Ishikawa (cell line): ENCODE data around the gene SPDYE4.

Experiments
- CEBPB ChIP-seq: IDR thresholded peaks from 2 replicates; pipeline ENCODE4 v1.6.1; 2012
- CREB1 ChIP-seq: IDR thresholded peaks from 2 replicates; pipeline ENCODE4 v1.6.1; 2012; ENCODE audit warnings: low read depth
- EGR1 ChIP-seq: IDR thresholded peaks from 2 replicates; pipeline ENCODE4 v1.6.1; 2012
- EP300 ChIP-seq: IDR thresholded peaks from 2 replicates; pipeline ENCODE4 v1.6.1; 2012; ENCODE audit warnings: borderline replicate concordance
- FOXM1 ChIP-seq: IDR thresholded peaks from 2 replicates; pipeline ENCODE4 v1.6.1; 2012; ENCODE audit warnings: low read depth, borderline replicate concordance
- NFIC ChIP-seq: IDR thresholded peaks from 2 replicates; pipeline ENCODE4 v1.6.1; 2012
- RAD21 ChIP-seq: IDR thresholded peaks from 2 replicates; pipeline ENCODE4 v1.6.1; 2012; ENCODE audit warnings: low read depth
- TAF1 ChIP-seq: IDR thresholded peaks from 2 replicates; pipeline ENCODE4 v1.6.1; 2012; ENCODE audit warnings: low read depth, mild to moderate bottlenecking
- TCF12 ChIP-seq: IDR thresholded peaks from 2 replicates; pipeline ENCODE4 v1.6.1; 2012; ENCODE audit warnings: low read depth
- TEAD4 ChIP-seq: IDR thresholded peaks from 2 replicates; pipeline ENCODE4 v1.6.1; 2012
- YY1 ChIP-seq: IDR thresholded peaks from 2 replicates; pipeline ENCODE4 v1.6.1; 2012; ENCODE audit warnings: low read depth
- ZBTB7A ChIP-seq: IDR thresholded peaks from 2 replicates; pipeline ENCODE4 v1.6.1; 2012; ENCODE audit warnings: low read depth
- TF ChIP-seq, protein P1 (sequence below): IDR thresholded peaks from 2 replicates; pipeline ENCODE4 v1.6.1; 2012
- TF ChIP-seq, protein P2 (sequence below): IDR thresholded peaks from 2 replicates; pipeline ENCODE4 v1.6.1; 2012
- TF ChIP-seq, protein P3 (sequence below): IDR thresholded peaks from 2 replicates; pipeline ENCODE4 v1.6.1; 2012; ENCODE audit warnings: low read depth, mild to moderate bottlenecking

Gene SPDYE4

DNA sequence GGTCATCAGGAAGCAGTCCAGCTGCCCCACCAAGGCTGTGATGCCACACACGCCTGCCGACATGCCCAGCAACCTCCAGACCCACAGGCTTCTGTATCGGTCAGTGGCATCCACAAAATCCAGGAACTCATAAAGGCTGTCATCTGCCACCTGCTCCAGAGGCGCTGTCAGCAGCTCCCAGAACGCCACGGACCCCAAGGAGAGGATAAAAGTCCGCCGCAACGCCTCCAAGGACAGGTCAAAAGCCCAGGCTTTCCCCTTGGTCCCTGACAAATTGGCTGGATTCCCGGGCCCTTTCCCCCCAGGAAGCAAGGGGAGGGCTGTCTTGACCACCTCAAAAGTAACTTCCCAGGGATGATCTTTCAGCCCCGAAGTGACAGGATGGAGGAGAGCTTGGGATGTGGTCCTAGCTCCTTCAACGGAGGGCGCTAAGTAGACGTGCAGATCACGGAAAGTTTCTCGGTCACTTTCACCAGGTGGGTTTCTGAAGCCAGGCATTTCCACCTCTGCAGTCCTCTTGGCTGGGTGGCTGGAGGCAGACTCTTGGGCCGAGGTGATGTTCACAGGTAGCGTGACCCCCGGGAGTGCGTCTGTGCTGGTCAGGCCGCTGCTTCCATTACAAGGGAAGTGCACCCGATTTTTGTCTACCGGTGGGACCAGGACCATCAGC lies 40.0 kb upstream of the SPDYE4 start:
- TF ChIP-seq CREB1, result no peak
- TF ChIP-seq, protein P1, sequence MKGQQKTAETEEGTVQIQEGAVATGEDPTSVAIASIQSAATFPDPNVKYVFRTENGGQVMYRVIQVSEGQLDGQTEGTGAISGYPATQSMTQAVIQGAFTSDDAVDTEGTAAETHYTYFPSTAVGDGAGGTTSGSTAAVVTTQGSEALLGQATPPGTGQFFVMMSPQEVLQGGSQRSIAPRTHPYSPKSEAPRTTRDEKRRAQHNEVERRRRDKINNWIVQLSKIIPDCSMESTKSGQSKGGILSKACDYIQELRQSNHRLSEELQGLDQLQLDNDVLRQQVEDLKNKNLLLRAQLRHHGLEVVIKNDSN, result no peak
- TF ChIP-seq YY1, result no peak
- no peak for TF ChIP-seq NFIC
- TF ChIP-seq EGR1, result no peak
- no peak for TF ChIP-seq TEAD4
- TF ChIP-seq CEBPB, result no peak
- TF ChIP-seq RAD21, result no peak
- no peak for TF ChIP-seq EP300
- no peak for TF ChIP-seq TCF12

DNA sequence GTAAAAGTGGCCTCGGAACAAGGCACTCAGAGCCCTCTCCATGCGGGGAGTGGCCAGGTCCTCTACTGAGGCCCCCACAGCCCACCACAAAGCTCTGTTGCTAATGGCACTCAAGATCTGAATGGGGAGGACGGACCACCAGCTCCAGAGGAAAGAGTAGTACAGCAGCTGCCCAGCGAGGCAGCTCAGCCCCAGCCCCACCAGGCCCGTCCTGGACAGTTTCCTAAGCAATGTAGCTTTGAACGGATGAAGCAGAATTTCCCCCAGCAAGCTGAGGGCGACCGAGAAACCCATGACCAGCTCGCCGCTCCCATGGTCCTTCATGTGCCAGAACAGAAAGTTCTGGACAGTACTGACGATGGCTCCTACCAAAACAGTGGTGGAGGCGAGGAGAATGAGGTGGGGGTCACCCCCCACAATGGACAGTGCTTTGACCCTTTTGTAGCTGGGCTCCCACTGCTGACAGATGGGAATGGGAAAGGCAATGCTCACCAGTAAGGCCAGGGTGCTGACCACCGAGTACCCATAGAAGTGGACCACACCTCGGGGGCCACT lies 39.4 kb upstream of the SPDYE4 start:
- no peak for TF ChIP-seq CEBPB
- no peak for TF ChIP-seq EP300
- no peak for TF ChIP-seq RAD21
- TF ChIP-seq CREB1, result no peak
- no peak for TF ChIP-seq ZBTB7A
- TF ChIP-seq FOXM1, result no peak
- no peak for TF ChIP-seq YY1
- TF ChIP-seq, protein P1, result no peak

DNA sequence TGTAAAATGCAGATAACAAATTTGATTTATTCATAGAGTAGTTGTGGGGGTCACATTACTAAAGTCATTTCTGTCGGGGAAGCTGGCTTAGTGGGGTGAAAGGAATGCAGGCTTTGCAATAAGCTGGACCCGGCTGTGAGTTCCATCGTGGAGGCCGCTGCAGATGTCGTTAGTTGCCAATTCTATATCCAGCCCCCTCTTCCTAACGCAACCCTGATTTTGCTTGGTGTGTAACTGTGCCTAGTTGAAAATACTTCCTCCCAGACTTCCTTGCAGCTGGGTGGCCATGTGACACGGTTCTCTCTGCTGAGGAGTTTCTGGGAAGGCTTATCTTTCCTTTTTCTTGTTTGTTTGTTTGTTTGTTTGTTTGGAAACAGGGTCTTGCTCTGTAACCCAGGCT lies 36.3 kb upstream of the SPDYE4 start:
- TF ChIP-seq TCF12, result no peak
- no peak for TF ChIP-seq CEBPB
- no peak for TF ChIP-seq TAF1
- no peak for TF ChIP-seq ZBTB7A
- TF ChIP-seq, protein P1, result no peak
- TF ChIP-seq EGR1, result no peak
- TF ChIP-seq, protein P2, sequence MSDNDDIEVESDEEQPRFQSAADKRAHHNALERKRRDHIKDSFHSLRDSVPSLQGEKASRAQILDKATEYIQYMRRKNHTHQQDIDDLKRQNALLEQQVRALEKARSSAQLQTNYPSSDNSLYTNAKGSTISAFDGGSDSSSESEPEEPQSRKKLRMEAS, result no peak
- TF ChIP-seq YY1, result no peak
- TF ChIP-seq TEAD4, result no peak

DNA sequence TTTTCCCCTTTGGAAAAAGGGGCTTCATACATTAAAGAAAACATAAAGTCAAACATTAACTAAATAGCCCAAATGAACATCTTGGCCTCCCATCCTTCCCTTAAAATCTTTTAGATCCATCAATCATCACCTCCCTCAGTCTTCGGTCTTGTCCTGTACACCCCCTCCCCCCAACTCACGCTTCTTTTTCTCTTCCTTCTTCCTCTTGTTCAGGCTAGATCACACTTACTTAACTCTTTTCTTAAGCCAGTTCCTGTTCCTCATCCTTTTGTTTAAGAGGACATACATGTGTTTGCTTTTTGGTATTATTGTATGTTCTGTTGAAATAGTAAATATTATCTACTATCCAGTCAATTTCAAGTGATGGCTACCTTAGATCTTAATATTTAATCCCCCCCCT lies 35.3 kb upstream of the SPDYE4 start:
- TF ChIP-seq ZBTB7A (no peak), TEAD4 (no peak), FOXM1 (no peak), YY1 (no peak), RAD21 (no peak), EGR1 (no peak), CEBPB (no peak), TAF1 (no peak), TCF12 (no peak)
- TF ChIP-seq, protein P2, result no peak
- TF ChIP-seq, protein P1, result no peak
- TF ChIP-seq, protein P3, sequence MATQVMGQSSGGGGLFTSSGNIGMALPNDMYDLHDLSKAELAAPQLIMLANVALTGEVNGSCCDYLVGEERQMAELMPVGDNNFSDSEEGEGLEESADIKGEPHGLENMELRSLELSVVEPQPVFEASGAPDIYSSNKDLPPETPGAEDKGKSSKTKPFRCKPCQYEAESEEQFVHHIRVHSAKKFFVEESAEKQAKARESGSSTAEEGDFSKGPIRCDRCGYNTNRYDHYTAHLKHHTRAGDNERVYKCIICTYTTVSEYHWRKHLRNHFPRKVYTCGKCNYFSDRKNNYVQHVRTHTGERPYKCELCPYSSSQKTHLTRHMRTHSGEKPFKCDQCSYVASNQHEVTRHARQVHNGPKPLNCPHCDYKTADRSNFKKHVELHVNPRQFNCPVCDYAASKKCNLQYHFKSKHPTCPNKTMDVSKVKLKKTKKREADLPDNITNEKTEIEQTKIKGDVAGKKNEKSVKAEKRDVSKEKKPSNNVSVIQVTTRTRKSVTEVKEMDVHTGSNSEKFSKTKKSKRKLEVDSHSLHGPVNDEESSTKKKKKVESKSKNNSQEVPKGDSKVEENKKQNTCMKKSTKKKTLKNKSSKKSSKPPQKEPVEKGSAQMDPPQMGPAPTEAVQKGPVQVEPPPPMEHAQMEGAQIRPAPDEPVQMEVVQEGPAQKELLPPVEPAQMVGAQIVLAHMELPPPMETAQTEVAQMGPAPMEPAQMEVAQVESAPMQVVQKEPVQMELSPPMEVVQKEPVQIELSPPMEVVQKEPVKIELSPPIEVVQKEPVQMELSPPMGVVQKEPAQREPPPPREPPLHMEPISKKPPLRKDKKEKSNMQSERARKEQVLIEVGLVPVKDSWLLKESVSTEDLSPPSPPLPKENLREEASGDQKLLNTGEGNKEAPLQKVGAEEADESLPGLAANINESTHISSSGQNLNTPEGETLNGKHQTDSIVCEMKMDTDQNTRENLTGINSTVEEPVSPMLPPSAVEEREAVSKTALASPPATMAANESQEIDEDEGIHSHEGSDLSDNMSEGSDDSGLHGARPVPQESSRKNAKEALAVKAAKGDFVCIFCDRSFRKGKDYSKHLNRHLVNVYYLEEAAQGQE, result no peak

DNA sequence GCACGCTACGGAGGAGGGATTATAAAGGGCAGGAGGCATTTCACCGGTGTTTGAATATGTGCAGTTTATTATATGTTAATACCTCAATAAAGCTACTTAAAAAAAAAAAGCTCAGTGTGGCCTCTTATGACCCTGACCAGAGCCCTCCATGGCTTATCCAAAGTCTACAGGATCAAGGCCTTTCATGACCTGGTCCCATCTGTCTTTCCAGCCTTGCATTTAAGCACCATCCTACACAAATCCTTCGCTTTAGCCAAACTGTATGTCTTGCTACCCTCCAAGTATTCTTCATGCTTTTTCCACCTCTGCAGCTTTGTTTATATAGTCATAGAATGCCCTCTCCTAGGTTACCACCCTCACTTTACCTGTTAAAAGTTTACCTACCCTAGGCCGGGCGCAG lies 34.3 kb upstream of the SPDYE4 start:
- TF ChIP-seq TEAD4, result no peak
- no peak for TF ChIP-seq EP300

DNA sequence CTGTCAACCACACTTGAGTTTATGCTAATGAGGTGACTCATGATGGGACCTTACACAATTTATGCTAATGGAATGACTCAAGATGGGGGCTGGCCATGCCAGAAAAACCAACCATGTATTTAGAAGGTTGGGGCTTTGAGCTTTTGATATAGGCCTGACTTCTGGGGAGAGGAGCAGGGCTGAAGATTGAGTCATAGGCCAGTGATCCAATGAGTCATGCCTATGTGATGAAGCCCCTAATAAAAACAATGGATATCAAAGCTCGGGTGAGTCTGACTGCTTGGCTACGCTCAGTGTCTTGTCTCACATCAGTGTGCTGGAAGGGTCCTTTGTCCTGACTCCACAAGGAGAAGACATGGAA lies 33.5 kb upstream of the SPDYE4 start:
- TF ChIP-seq, protein P2, result no peak
- TF ChIP-seq TEAD4, result no peak
- peak; percentile 42; the same call in 1 of the 2 replicates for TF ChIP-seq CEBPB

DNA sequence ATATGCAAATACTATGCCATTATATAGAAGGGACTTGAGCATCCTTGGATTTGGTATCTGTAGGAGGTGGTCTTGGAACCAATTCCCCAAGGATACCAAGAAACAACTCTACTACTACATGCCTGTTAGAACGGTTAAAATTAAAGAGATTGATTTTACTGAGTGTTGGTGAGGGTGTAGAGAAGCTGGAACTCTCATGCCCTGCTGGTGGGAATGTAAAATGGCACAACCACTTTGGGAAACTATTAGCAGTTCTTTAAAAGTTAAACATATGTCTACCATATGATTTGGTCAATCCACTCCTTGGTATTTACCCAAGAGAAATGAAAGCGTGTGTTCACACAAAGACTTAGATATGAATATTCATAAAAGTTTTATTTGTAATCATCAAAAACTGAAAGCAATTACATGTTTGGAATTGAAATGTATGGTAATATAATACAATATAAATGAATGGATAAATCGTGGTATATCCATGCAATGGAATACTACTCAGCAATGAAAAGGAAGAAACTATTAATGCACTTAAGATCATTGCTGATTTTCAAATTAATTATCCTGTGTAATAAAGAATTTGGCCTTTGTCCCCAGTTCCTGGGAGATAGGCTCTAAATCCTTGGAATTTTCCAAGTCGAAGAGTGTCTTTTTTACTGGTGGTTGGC lies 33.0 kb upstream of the SPDYE4 start:
- TF ChIP-seq CEBPB (no peak), CREB1 (no peak), TAF1 (no peak), RAD21 (no peak)
- TF ChIP-seq, protein P3, result no peak
- TF ChIP-seq, protein P2, result no peak
- TF ChIP-seq, protein P1, result no peak
